HepG2 (cell line): Measurements from ENCODE around the gene ZNF138. TPM values are rescaled to one million over a fixed set of nuclear protein-coding genes. Genes with fewer than 3 reads are reported as not detected.

ENCODE experiments used
- BORCS8-MEF2B ChIP-seq: sonication (generic); formaldehyde crosslinking; IDR thresholded peaks from 2 replicates; pipeline ENCODE4 v1.8.0; 2022; ENCODE audit warnings: mild to moderate bottlenecking, missing genetic modification reagents
- CREM ChIP-seq, 2 experiments: sonication (generic) in 1 of 2; formaldehyde crosslinking in 1 of 2; IDR thresholded peaks; 2 replicates each; pipeline versions ENCODE4 v1.4.0 to v1.6.1; 2016 to 2020; ENCODE audit warnings: antibody characterized with exemption in 1 of 2, mild to moderate bottlenecking in 1 of 2, missing genetic modification reagents in 1 of 2
- HNRNPL ChIP-seq: fragments of 200-400 bp; formaldehyde crosslinking; IDR thresholded peaks from 2 replicates; pipeline ENCODE4 v1.6.1; 2017; ENCODE audit warnings: mild to moderate bottlenecking, low read depth, low read length
- SETDB1 ChIP-seq: sonication (generic); formaldehyde crosslinking; IDR thresholded peaks from 2 replicates; pipeline ENCODE4 v1.5.1; 2020; ENCODE audit warnings: missing genetic modification reagents, mild to moderate bottlenecking, borderline replicate concordance
- TP53 ChIP-seq: sonication (generic); formaldehyde crosslinking; conservative IDR thresholded peaks from 2 replicates; pipeline ENCODE4 v1.4.0; 2020; ENCODE audit warnings: missing genetic modification reagents
- ZNF552 ChIP-seq: sonication (generic); formaldehyde crosslinking; IDR thresholded peaks from 2 replicates; pipeline ENCODE4 v1.9.0; 2022; ENCODE audit warnings: missing genetic modification reagents, mild to moderate bottlenecking, borderline replicate concordance
- ZNF737 ChIP-seq: sonication (generic); formaldehyde crosslinking; IDR thresholded peaks from 2 replicates; pipeline ENCODE4 v1.5.0; 2020; ENCODE audit warnings: missing genetic modification reagents, mild to moderate bottlenecking, borderline replicate concordance
- polyA plus RNA-seq, 8 experiments: library from polyadenylated mRNA; depleted of rRNA in 3 of 8; stranded (reverse) in 7 of 8; unstranded in 1 of 8; fragments of >200 nt; fragmentation: Illumina TruSeq in 4 of 8; extraction: Trizol in 4 of 8; gene quantifications; 2 replicates each; pipeline versions ENCODE4 v1.2.1 to v1.2.3, GENCODE V29; 2011 to 2016; ENCODE audit warnings: low read depth in 4 of 8, missing spikeins in 1 of 8, mixed read lengths in 1 of 8; ENCODE audit not compliant: insufficient read depth in 1 of 8
- total RNA-seq, 5 experiments: library from RNA; depleted of rRNA; stranded (reverse); fragments of >200 nt; fragmentation: Illumina TruSeq; extraction: Trizol; gene quantifications; 2 replicates each; pipeline ENCODE4 v1.2.3, GENCODE V29; 2016; ENCODE audit warnings: low read depth in 1 of 5
- TF ChIP-seq, protein P1 (sequence below): sonication (generic); formaldehyde crosslinking; IDR thresholded peaks from 2 replicates; pipeline ENCODE4 v1.8.0; 2022; ENCODE audit warnings: missing genetic modification reagents, mild to moderate bottlenecking, borderline replicate concordance
- TF ChIP-seq, protein P2 (sequence below), 2 experiments: sonication (generic) in 1 of 2; formaldehyde crosslinking in 1 of 2; IDR thresholded peaks; 2 replicates each; pipeline versions ENCODE4 v1.5.1 to v1.6.1; 2011 to 2020; ENCODE audit warnings: borderline replicate concordance in 1 of 2, low read depth in 1 of 2, low read length in 1 of 2, mild to moderate bottlenecking in 1 of 2, missing genetic modification reagents in 1 of 2, moderate library complexity in 1 of 2
- TF ChIP-seq, protein P3 (sequence below): sonication (generic); formaldehyde crosslinking; IDR thresholded peaks from 2 replicates; pipeline ENCODE4 v1.4.0; 2020; ENCODE audit warnings: missing genetic modification reagents
- TF ChIP-seq, protein P4 (sequence below): sonication (generic); formaldehyde crosslinking; IDR thresholded peaks from 2 replicates; pipeline ENCODE4 v1.5.0; 2020; ENCODE audit warnings: missing genetic modification reagents
- TF ChIP-seq, protein P5 (sequence below): IDR thresholded peaks from 2 replicates; pipeline ENCODE4 v1.6.1; 2016; ENCODE audit warnings: low read depth, borderline replicate concordance
- TF ChIP-seq, protein P6 (sequence below): sonication (generic); formaldehyde crosslinking; IDR thresholded peaks from 2 replicates; pipeline ENCODE4 v1.5.1; 2020; ENCODE audit warnings: mild to moderate bottlenecking, moderate library complexity, missing genetic modification reagents
- TF ChIP-seq, protein P7 (sequence below): sonication (generic); formaldehyde crosslinking; IDR thresholded peaks from 2 replicates; pipeline ENCODE4 v1.4.0; 2020; ENCODE audit warnings: missing genetic modification reagents

ZNF138 gene
- total and polyA plus RNA-seq, 2 of the 13 experiments (the other 11 are each of a cell fraction or from before 2014, with no cell fraction given) = 2.7 to 5.8 TPM

DNA sequence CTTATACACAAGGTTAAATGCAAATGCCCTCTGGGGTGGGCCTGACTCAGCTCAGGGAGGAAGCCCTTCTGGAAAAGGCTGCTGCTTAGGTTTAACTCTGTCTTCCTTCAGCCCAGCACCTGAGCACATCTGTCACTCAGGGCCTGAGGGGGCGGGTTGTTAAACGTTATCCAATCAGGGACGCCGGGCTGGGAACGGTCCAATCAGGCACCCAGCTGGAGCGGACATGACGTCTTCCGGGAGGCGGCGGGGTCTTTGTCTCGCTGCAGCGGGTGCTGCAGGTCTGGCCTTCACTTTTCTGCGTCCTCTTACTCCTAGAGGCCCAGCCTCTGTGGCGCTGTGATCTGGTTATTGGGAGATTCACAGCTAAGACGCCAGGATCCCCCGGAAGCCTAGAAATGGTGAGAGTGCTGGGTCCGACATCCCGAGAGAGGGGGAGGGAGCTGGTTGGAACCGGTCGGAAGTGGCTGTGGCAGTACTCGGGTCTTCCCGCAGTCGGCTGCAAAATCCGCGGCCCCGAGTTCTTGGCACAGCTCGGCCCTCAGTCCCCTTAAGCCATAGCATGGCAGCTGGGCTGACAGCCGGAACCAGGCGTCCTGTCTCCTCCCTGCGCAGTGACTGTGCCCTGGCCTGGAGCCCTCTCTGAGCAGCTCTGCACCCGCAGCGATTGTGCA, at the start of gene ZNF138 (continued):
- TF ChIP-seq, protein P1, sequence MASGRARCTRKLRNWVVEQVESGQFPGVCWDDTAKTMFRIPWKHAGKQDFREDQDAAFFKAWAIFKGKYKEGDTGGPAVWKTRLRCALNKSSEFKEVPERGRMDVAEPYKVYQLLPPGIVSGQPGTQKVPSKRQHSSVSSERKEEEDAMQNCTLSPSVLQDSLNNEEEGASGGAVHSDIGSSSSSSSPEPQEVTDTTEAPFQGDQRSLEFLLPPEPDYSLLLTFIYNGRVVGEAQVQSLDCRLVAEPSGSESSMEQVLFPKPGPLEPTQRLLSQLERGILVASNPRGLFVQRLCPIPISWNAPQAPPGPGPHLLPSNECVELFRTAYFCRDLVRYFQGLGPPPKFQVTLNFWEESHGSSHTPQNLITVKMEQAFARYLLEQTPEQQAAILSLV (CRISPR knock-in tag) = no peak
- TF ChIP-seq ZNF552 (no peak), CREM (IDR thresholded peaks at IDR 0.05) (peak; percentile 96), CREM (CRISPR knock-in tag; IDR thresholded peaks at IDR 0.05) (no peak), ZNF737 (no peak), SETDB1 (CRISPR knock-in tag) (no peak), BORCS8-MEF2B (CRISPR knock-in tag) (0 out of 2 replicates have a peak, but pooled peaks have one; percentile 24), HNRNPL (no peak), TP53 (CRISPR knock-in tag) (no peak)
- TF ChIP-seq, protein P2, sequence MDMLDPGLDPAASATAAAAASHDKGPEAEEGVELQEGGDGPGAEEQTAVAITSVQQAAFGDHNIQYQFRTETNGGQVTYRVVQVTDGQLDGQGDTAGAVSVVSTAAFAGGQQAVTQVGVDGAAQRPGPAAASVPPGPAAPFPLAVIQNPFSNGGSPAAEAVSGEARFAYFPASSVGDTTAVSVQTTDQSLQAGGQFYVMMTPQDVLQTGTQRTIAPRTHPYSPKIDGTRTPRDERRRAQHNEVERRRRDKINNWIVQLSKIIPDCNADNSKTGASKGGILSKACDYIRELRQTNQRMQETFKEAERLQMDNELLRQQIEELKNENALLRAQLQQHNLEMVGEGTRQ (IDR thresholded peaks at IDR 0.05; ENCODE audit: low read depth, low read length) = no peak
- TF ChIP-seq, protein P2 (CRISPR knock-in tag; IDR thresholded peaks at IDR 0.05; ENCODE audit: borderline replicate concordance) = no peak
- TF ChIP-seq, protein P3, sequence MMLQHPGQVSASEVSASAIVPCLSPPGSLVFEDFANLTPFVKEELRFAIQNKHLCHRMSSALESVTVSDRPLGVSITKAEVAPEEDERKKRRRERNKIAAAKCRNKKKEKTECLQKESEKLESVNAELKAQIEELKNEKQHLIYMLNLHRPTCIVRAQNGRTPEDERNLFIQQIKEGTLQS (CRISPR knock-in tag) = no peak
- TF ChIP-seq, protein P4, sequence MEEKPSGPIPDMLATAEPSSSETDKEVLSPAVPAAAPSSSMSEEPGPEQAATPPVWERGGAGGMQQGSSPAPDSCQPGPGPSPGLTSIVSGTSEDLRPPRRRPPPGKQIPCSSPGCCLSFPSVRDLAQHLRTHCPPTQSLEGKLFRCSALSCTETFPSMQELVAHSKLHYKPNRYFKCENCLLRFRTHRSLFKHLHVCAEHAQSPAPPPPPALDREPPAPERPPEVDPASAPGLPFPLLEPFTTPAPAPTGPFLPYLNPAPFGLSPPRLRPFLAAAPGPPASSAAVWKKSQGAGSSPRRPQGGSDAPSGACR (CRISPR knock-in tag) = 0 out of 2 replicates have a peak, but pooled peaks have one; percentile 58
- TF ChIP-seq, protein P5, sequence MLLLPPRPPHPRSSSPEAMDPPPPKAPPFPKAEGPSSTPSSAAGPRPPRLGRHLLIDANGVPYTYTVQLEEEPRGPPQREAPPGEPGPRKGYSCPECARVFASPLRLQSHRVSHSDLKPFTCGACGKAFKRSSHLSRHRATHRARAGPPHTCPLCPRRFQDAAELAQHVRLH (CRISPR knock-in tag) = no peak
- TF ChIP-seq, protein P6, sequence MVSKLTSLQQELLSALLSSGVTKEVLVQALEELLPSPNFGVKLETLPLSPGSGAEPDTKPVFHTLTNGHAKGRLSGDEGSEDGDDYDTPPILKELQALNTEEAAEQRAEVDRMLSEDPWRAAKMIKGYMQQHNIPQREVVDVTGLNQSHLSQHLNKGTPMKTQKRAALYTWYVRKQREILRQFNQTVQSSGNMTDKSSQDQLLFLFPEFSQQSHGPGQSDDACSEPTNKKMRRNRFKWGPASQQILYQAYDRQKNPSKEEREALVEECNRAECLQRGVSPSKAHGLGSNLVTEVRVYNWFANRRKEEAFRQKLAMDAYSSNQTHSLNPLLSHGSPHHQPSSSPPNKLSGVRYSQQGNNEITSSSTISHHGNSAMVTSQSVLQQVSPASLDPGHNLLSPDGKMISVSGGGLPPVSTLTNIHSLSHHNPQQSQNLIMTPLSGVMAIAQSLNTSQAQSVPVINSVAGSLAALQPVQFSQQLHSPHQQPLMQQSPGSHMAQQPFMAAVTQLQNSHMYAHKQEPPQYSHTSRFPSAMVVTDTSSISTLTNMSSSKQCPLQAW (CRISPR knock-in tag) = peak; percentile 84
- TF ChIP-seq, protein P7, sequence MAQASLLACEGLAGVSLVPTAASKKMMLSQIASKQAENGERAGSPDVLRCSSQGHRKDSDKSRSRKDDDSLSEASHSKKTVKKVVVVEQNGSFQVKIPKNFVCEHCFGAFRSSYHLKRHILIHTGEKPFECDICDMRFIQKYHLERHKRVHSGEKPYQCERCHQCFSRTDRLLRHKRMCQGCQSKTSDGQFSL (CRISPR knock-in tag) = no peak
